HepG2 (cell line): Measurements from ENCODE around the gene NPAS2. TPM values are rescaled to one million over a fixed set of nuclear protein-coding genes. Genes with fewer than 3 reads are reported as not detected.

ENCODE experiments used
- ATAC-seq: fragments of 200-7000 bp; cut with Tn5 transposase; 3 replicates; pipeline ENCODE4 v1.9.1; 2020; ENCODE audit warnings: mild to moderate bottlenecking, moderate library complexity
- BruUV-seq: library from RNA; stranded (reverse); fragments of 400-500 nt; replicated peaks from 2 replicates; lab custom pipeline; 2021; lab: Mats Ljungman, UMichigan
- CTCF ChIA-PET: fragments of 300-600 bp; formaldehyde crosslinking; extraction: SDS; loops from one replicate; lab custom pipeline; 2021; ENCODE audit warnings: low total read pairs, inconsistent platforms, low intra/inter-chr PET ratio; lab: Yijun Ruan, JAX
- POLR2A ChIA-PET: fragments of 350-600 bp; sonication (Branson Sonifier 250); formaldehyde crosslinking; loops from one replicate; lab custom pipeline; 2020; ENCODE audit warnings: antibody characterized with exemption, inconsistent platforms; lab: Yijun Ruan, JAX
- DNase-seq: peaks from one replicate; pipeline ENCODE4 v3.0.0-alpha.2; 2015; ENCODE audit warnings: low spot score
- FAIRE-seq: peaks from 3 replicates; lab custom pipeline; 2011; peaks lifted over from hg19 to GRCh38; lab: Jason Lieb, UNC
- H2AFZ ChIP-seq: one replicate; pipeline ENCODE4 v1.6.1; 2011; ENCODE audit warnings: low read length, inconsistent platforms
- H3K27ac ChIP-seq: fragments of 300-600 bp; 3 replicates; pipeline ENCODE4 v1.8.0; 2011; ENCODE audit warnings: mixed run types, mild to moderate bottlenecking, mixed read lengths, low read length, inconsistent platforms; ENCODE audit not compliant: insufficient read depth; ENCODE audit errors: extremely low read length
- H3K27me3 ChIP-seq, 2 experiments: fragments of 200-600 bp in 1 of 2; 2 replicates in 1 of 2; 3 replicates in 1 of 2; pipeline versions ENCODE4 v1.6.0 to v1.8.0; 2011; ENCODE audit warnings: low read length in 2 of 2, mild to moderate bottlenecking in 2 of 2, moderate library complexity in 2 of 2, inconsistent platforms in 1 of 2; ENCODE audit not compliant: insufficient read depth in 2 of 2, control insufficient read depth in 1 of 2
- H3K36me3 ChIP-seq, 2 experiments: fragments of 200-600 bp in 1 of 2; replicated peaks in 1 of 2; 2 replicates in 1 of 2; 3 replicates in 1 of 2; pipeline versions ENCODE4 v1.5.1 to v1.8.0; 2011; ENCODE audit warnings: low read length in 2 of 2, inconsistent platforms in 1 of 2; ENCODE audit not compliant: insufficient read depth in 2 of 2, control insufficient read depth in 1 of 2
- H3K4me1 ChIP-seq: 2 replicates; pipeline ENCODE4 v1.5.1; 2012; ENCODE audit warnings: low read length, inconsistent platforms; ENCODE audit not compliant: insufficient read depth
- H3K4me2 ChIP-seq: 2 replicates; pipeline ENCODE4 v1.6.0; 2011; ENCODE audit warnings: low read depth, low read length, inconsistent platforms
- H3K4me3 ChIP-seq, 3 experiments: fragments of 200-600 bp in 1 of 3; sonication (generic), shearing (Covaris generic) in 1 of 3; replicated peaks in 1 of 3; 2 replicates each; pipeline ENCODE4 v1.5.1; 2011 to 2016; ENCODE audit warnings: low read length in 3 of 3, inconsistent platforms in 2 of 3, low read depth in 2 of 3, mild to moderate bottlenecking in 2 of 3, control low read depth in 1 of 3, mixed read lengths in 1 of 3; ENCODE audit not compliant: insufficient read depth in 1 of 3
- H3K79me2 ChIP-seq: one replicate; pipeline ENCODE4 v1.6.1; 2011; ENCODE audit warnings: low read length, inconsistent platforms; ENCODE audit not compliant: insufficient read depth
- H3K9ac ChIP-seq: 2 replicates; pipeline ENCODE4 v1.6.0; 2011; ENCODE audit warnings: mild to moderate bottlenecking, low read depth, low read length, inconsistent platforms; ENCODE audit not compliant: insufficient read depth
- H3K9me3 ChIP-seq: 2 replicates; pipeline ENCODE4 v1.5.1; 2012; ENCODE audit warnings: mild to moderate bottlenecking, low read length
- H4K20me1 ChIP-seq: 2 replicates; pipeline ENCODE4 v1.6.0; 2011; ENCODE audit warnings: inconsistent platforms, mild to moderate bottlenecking, low read length, moderate library complexity; ENCODE audit not compliant: insufficient read depth
- CEBPB ChIP-seq: IDR thresholded peaks from 2 replicates; pipeline ENCODE4 v1.6.1; 2011; ENCODE audit warnings: low read depth, low read length, improper control_type of control experiment, borderline replicate concordance
- EP300 ChIP-seq, 3 experiments: sonication (generic) in 1 of 3; formaldehyde crosslinking in 1 of 3; IDR thresholded peaks; 2 replicates each; pipeline versions ENCODE4 v1.5.1 to v1.6.1; 2011 to 2020; ENCODE audit warnings: low read depth in 2 of 3, low read length in 2 of 3, borderline replicate concordance in 1 of 3, improper control_type of control experiment in 1 of 3, mild to moderate bottlenecking in 1 of 3, missing genetic modification reagents in 1 of 3, moderate library complexity in 1 of 3
- FOSL2 ChIP-seq: sonication (generic); formaldehyde crosslinking; IDR thresholded peaks from 2 replicates; pipeline ENCODE4 v1.4.0; 2020; ENCODE audit warnings: missing genetic modification reagents
- GATAD1 ChIP-seq: IDR thresholded peaks from 2 replicates; pipeline ENCODE4 v1.6.1; 2016; ENCODE audit warnings: missing genetic modification reagents, missing compliant biosample characterization
- GFI1 ChIP-seq: sonication (generic); formaldehyde crosslinking; IDR thresholded peaks from 2 replicates; pipeline ENCODE4 v1.5.0; 2020; ENCODE audit warnings: missing genetic modification reagents, mild to moderate bottlenecking, borderline replicate concordance
- MAFF ChIP-seq: IDR thresholded peaks from 2 replicates; pipeline ENCODE4 v1.6.1; 2011; ENCODE audit warnings: low read depth, low read length, improper control_type of control experiment
- MAFK ChIP-seq, 2 experiments: IDR thresholded peaks in 1 of 2; conservative IDR thresholded peaks in 1 of 2; 2 replicates each; pipeline ENCODE4 v1.6.1; 2011; ENCODE audit warnings: improper control_type of control experiment in 2 of 2, low read length in 2 of 2
- MAX ChIP-seq: IDR thresholded peaks from 2 replicates; pipeline ENCODE4 v1.6.1; 2012; ENCODE audit warnings: inconsistent platforms
- MED8 ChIP-seq: sonication (generic); formaldehyde crosslinking; IDR thresholded peaks from 2 replicates; pipeline ENCODE4 v1.8.1; 2023; ENCODE audit warnings: mild to moderate bottlenecking, missing genetic modification reagents; ENCODE audit not compliant: insufficient replicate concordance
- NR2C2 ChIP-seq: sonication (generic); formaldehyde crosslinking; IDR thresholded peaks from 2 replicates; pipeline ENCODE4 v1.4.0; 2020; ENCODE audit warnings: missing genetic modification reagents, mild to moderate bottlenecking, moderate library complexity, borderline replicate concordance
- RBM22 ChIP-seq: fragments of 200-400 bp; formaldehyde crosslinking; optimal IDR thresholded peaks from 2 replicates; pipeline ENCODE3; 2017; ENCODE audit warnings: mild to moderate bottlenecking, low read length, moderate library complexity
- SIX1 ChIP-seq: sonication (generic); formaldehyde crosslinking; IDR thresholded peaks from 2 replicates; pipeline ENCODE4 v1.4.0; 2020; ENCODE audit warnings: missing genetic modification reagents, borderline replicate concordance
- ZFX ChIP-seq: sonication (generic); formaldehyde crosslinking; IDR thresholded peaks from 2 replicates; pipeline ENCODE4 v1.4.0; 2020; ENCODE audit warnings: mild to moderate bottlenecking, low read depth, missing genetic modification reagents, moderate library complexity
- ZNF446 ChIP-seq: sonication (generic); formaldehyde crosslinking; IDR thresholded peaks from 2 replicates; pipeline ENCODE4 v1.5.0; 2020; ENCODE audit warnings: mild to moderate bottlenecking, missing genetic modification reagents
- WGBS: methylation state at CpG from one replicate; pipeline ENCODE4 v1.1.6; 2017; ENCODE audit warnings: low lambda C conversion rate; 5-methylcytosine and 5-hydroxymethylcytosine counted together
- in situ Hi-C: cut with HindIII; loops from 2 replicates; pipeline ENCODE4 v1.10.0; 2017; ENCODE audit warnings: low pct_unique_long_range_greater_than_20kb; ENCODE audit not compliant: extremely low pct_ligation_motif_present
- intact Hi-C: fragments of 100-400 bp; cut with micrococcal nuclease; formaldehyde crosslinking; loops from one replicate; pipeline ENCODE4 v1.10.0; 2022; ENCODE audit not compliant: unreplicated experiment
- polyA plus RNA-seq, 8 experiments: library from polyadenylated mRNA; depleted of rRNA in 3 of 8; stranded (reverse) in 7 of 8; unstranded in 1 of 8; fragments of >200 nt; fragmentation: Illumina TruSeq in 4 of 8; extraction: Trizol in 4 of 8; gene quantifications; 2 replicates each; pipeline versions ENCODE4 v1.2.1 to v1.2.3, GENCODE V29; 2011 to 2016; ENCODE audit warnings: low read depth in 4 of 8, missing spikeins in 1 of 8, mixed read lengths in 1 of 8; ENCODE audit not compliant: insufficient read depth in 1 of 8
- total RNA-seq, 5 experiments: library from RNA; depleted of rRNA; stranded (reverse); fragments of >200 nt; fragmentation: Illumina TruSeq; extraction: Trizol; gene quantifications; 2 replicates each; pipeline ENCODE4 v1.2.3, GENCODE V29; 2016; ENCODE audit warnings: low read depth in 1 of 5
- TF ChIP-seq, protein P1 (sequence below): sonication (generic); formaldehyde crosslinking; IDR thresholded peaks from 2 replicates; pipeline ENCODE4 v1.5.0; 2020; ENCODE audit warnings: mild to moderate bottlenecking, missing genetic modification reagents
- TF ChIP-seq, protein P2 (sequence below): sonication (generic); formaldehyde crosslinking; IDR thresholded peaks from 2 replicates; pipeline ENCODE4 v1.4.0; 2020; ENCODE audit warnings: missing genetic modification reagents
- TF ChIP-seq, protein P3 (sequence below): sonication (generic); formaldehyde crosslinking; IDR thresholded peaks from 2 replicates; pipeline ENCODE4 v1.4.0; 2020; ENCODE audit warnings: missing genetic modification reagents

NPAS2 gene
- total and polyA plus RNA-seq, 2 of the 13 experiments (the other 11 are each of a cell fraction or from before 2014, with no cell fraction given), result 14.8 to 37.5 TPM

DNA sequence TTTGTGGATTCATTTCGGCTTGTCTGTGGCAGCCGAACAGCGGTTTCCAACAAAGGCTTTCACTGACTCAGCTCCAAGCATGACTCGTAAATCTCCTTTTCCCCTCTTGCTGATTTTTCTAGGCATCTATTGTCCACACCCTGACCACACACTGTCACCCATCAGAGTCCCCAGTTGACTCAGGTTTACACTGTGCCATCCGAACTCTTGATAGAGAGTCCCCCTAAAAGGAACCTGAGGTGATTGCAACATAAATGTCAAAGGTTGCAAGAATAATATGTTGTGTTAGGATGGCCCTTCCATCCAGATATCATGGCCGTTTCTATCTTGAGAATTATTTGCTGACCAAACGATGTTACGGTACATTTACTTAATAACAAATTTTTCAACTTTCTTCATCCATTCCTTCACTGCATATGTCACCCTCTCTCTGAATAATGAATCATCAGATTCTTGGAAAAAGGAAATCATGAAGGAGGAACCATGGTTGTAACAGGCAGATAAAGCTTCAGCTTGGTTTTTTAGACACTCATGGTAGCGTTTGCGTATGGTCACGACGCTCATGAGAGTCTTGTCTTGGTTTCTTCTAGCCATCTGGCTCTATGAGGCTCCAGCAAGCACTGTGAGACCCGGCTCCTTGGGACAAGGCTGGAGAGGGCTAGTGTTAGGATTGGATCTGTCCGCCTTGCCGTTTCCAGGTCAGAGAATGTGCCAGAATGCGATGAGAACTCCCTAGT, 72.1 kb downstream of the NPAS2 start:
- Histone ChIP-seq H3K9me3 (no peaks in the 10 kb centered on the region), H2AFZ (no peak overlapping the region), H3K79me2 (peaks cover 38% of the 10 kb centered on the region), H3K4me3 (no peak overlapping the region), H3K27ac (no peak overlapping the region), H3K36me3 (peaks cover 2 to 24% of the 10 kb centered on the region in 2 experiments; a peak in 4 of 5 replicates), H3K4me2 (no peak overlapping the region), H4K20me1 (peaks cover 7% of the 10 kb centered on the region; the same call in 1 of the 2 replicates), H3K4me1 (peaks cover 78% of the 10 kb centered on the region), H3K27me3 (no peaks in the 10 kb centered on the region), H3K9ac (no peak overlapping the region)
- intact Hi-C loops, result loop anchor here (10.0 kb wide), 1 partner anchor 93 kb away; no protein-coding TSS in a partner anchor
- 94% methylated on average over 16 of the region's 16 CpGs for WGBS
- peak; percentile 56 for DNase-seq
- in situ Hi-C loops, result no loop called here
- FAIRE-seq, result no peak
- ChIA-PET POLR2A (interaction anchor here (1.6 to 2.7 kb wide), 2 partner anchors 9 to 11 kb away, joined by 5 to 9 read pairs; no protein-coding TSS in a partner anchor), CTCF (no interaction called here)
- BruUV-seq, result no TSS peak
- ATAC-seq, result no peak
- TF ChIP-seq RBM22, result peak; percentile 87
- TF ChIP-seq, protein P1, sequence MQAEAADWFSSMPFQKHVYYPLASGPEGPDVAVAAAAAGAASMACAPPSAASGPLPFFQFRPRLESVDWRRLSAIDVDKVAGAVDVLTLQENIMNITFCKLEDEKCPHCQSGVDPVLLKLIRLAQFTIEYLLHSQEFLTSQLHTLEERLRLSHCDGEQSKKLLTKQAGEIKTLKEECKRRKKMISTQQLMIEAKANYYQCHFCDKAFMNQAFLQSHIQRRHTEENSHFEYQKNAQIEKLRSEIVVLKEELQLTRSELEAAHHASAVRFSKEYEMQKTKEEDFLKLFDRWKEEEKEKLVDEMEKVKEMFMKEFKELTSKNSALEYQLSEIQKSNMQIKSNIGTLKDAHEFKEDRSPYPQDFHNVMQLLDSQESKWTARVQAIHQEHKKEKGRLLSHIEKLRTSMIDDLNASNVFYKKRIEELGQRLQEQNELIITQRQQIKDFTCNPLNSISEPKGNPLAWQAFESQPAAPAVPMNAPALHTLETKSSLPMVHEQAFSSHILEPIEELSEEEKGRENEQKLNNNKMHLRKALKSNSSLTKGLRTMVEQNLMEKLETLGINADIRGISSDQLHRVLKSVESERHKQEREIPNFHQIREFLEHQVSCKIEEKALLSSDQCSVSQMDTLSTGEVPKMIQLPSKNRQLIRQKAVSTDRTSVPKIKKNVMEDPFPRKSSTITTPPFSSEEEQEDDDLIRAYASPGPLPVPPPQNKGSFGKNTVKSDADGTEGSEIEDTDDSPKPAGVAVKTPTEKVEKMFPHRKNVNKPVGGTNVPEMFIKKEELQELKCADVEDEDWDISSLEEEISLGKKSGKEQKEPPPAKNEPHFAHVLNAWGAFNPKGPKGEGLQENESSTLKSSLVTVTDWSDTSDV, result no peak
- TF ChIP-seq, protein P2, sequence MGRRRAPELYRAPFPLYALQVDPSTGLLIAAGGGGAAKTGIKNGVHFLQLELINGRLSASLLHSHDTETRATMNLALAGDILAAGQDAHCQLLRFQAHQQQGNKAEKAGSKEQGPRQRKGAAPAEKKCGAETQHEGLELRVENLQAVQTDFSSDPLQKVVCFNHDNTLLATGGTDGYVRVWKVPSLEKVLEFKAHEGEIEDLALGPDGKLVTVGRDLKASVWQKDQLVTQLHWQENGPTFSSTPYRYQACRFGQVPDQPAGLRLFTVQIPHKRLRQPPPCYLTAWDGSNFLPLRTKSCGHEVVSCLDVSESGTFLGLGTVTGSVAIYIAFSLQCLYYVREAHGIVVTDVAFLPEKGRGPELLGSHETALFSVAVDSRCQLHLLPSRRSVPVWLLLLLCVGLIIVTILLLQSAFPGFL (CRISPR knock-in tag), result no peak
- 0 out of 4 replicates have a peak, but pooled peaks of 1 of the 2 experiments have one; percentile 18 for TF ChIP-seq EP300 (IDR thresholded peaks at IDR 0.05; ENCODE audit: low read depth in 2 of 2, low read length in 2 of 2)
- TF ChIP-seq EP300 (CRISPR knock-in tag; IDR thresholded peaks at IDR 0.05; ENCODE audit: borderline replicate concordance), result no peak
- no peak for TF ChIP-seq MED8 (CRISPR knock-in tag)
- TF ChIP-seq, protein P3, sequence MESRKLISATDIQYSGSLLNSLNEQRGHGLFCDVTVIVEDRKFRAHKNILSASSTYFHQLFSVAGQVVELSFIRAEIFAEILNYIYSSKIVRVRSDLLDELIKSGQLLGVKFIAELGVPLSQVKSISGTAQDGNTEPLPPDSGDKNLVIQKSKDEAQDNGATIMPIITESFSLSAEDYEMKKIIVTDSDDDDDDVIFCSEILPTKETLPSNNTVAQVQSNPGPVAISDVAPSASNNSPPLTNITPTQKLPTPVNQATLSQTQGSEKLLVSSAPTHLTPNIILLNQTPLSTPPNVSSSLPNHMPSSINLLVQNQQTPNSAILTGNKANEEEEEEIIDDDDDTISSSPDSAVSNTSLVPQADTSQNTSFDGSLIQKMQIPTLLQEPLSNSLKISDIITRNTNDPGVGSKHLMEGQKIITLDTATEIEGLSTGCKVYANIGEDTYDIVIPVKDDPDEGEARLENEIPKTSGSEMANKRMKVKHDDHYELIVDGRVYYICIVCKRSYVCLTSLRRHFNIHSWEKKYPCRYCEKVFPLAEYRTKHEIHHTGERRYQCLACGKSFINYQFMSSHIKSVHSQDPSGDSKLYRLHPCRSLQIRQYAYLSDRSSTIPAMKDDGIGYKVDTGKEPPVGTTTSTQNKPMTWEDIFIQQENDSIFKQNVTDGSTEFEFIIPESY (CRISPR knock-in tag), result peak; percentile 34; the same call in 1 of the 2 replicates
- peak in 1 of 2 experiments; percentile 0; a peak in 1 of 4 replicates for TF ChIP-seq MAFK (conservative IDR thresholded peaks at IDR 0.05 in 1 of 2, IDR thresholded peaks at IDR 0.05 in 1 of 2; ENCODE audit: low read length in 2 of 2)
- no peak for TF ChIP-seq ZNF446 (CRISPR knock-in tag)
- TF ChIP-seq NR2C2 (CRISPR knock-in tag), result peak; percentile 47; the same call in 1 of the 2 replicates
- TF ChIP-seq SIX1, result no peak
- no peak for TF ChIP-seq GATAD1 (CRISPR knock-in tag)
- TF ChIP-seq GFI1, result no peak
- peak; percentile 51 for TF ChIP-seq FOSL2 (CRISPR knock-in tag)
- peak; percentile 79; the same call in 1 of the 2 replicates for TF ChIP-seq CEBPB
- peak; percentile 14; the same call in 1 of the 2 replicates for TF ChIP-seq MAFF
- TF ChIP-seq ZFX (CRISPR knock-in tag), result no peak
- no peak for TF ChIP-seq MAX
